K562 (cell line): ENCODE data around the gene CNOT6L. TPM values are rescaled to one million over a fixed set of nuclear protein-coding genes. Genes with fewer than 3 reads are reported as not detected.

Experiments used
- CEBPB ChIP-seq: fragments of 450-650 bp; IDR thresholded peaks from 2 replicates; pipeline ENCODE4 v1.6.1; 2016; ENCODE audit warnings: missing genetic modification characterization, missing compliant biosample characterization
- CHD7 ChIP-seq: fragments of 200-600 bp; sonication (generic); IDR thresholded peaks from one replicate; pipeline ENCODE4 v1.6.1; 2012; ENCODE audit warnings: mild to moderate bottlenecking, low read depth, low read length, inconsistent platforms
- CXXC5 ChIP-seq: fragments of 250-450 bp; sonication (Bioruptor Pico); IDR thresholded peaks from 2 replicates; pipeline ENCODE4 v1.8.0; 2022; ENCODE audit warnings: inconsistent platforms, mild to moderate bottlenecking, moderate library complexity
- FOSL1 ChIP-seq: fragments of 200-800 bp; sonication (Bioruptor generic); conservative IDR thresholded peaks from 2 replicates; pipeline ENCODE4 v1.6.1; 2016; ENCODE audit warnings: missing genetic modification characterization, missing compliant biosample characterization
- OTX1 ChIP-seq: fragments of 450-650 bp; formaldehyde crosslinking; IDR thresholded peaks from 2 replicates; pipeline ENCODE4 v1.4.0; 2022; ENCODE audit warnings: mild to moderate bottlenecking
- RREB1 ChIP-seq: fragments of 250-450 bp; sonication (Bioruptor Pico); IDR thresholded peaks from 2 replicates; pipeline ENCODE4 v1.4.0; 2020
- SMARCB1 ChIP-seq: IDR thresholded peaks from 2 replicates; pipeline ENCODE4 v1.6.1; 2011; ENCODE audit warnings: improper control_type of control experiment, low read depth; ENCODE audit not compliant: insufficient read length
- TOE1 ChIP-seq, 2 experiments: fragments of 450-650 bp in 1 of 2; sonication (generic) in 1 of 2; formaldehyde crosslinking in 1 of 2; IDR thresholded peaks; 2 replicates each; pipeline versions ENCODE4 v1.7.1 to v1.8.0; 2016 to 2022; ENCODE audit warnings: borderline replicate concordance in 2 of 2, mild to moderate bottlenecking in 2 of 2, antibody characterized with exemption in 1 of 2, inconsistent platforms in 1 of 2, low read depth in 1 of 2, missing genetic modification reagents in 1 of 2, moderate library complexity in 1 of 2
- polyA plus RNA-seq, 8 experiments: library from polyadenylated mRNA; depleted of rRNA in 4 of 8; stranded (reverse) in 5 of 8; unstranded in 3 of 8; fragments of >200 nt; fragmentation: Nextera tagmentation in 2 of 8; fragmentation: Illumina TruSeq in 1 of 8; extraction: Ambion mirVana in 2 of 8; extraction: Trizol in 1 of 8; gene quantifications; 2 replicates each; pipeline versions ENCODE4 v1.2.1 to v1.2.3, GENCODE V29; 2011 to 2014; ENCODE audit warnings: inconsistent platforms in 1 of 8, missing spikeins in 1 of 8
- total RNA-seq, 7 experiments: library from RNA; depleted of rRNA in 6 of 7; stranded (reverse); fragments of >200 nt in 6 of 7; fragmentation: Illumina TruSeq in 2 of 7; extraction: Trizol in 2 of 7; gene quantifications; 2 replicates each; pipeline versions ENCODE4 v1.2.1 to v1.2.3, GENCODE V29; 2011 to 2021; ENCODE audit warnings: low replicate concordance in 1 of 7

Gene CNOT6L
- total and polyA plus RNA-seq, 9 of the 15 experiments (the other 6 are each of a cell fraction or from before 2014, with no cell fraction given), result 3.7 to 27.9 (median 6.5) TPM

GRCh38 chr4:77734928-77735327 lies 84.2 kb downstream of the CNOT6L start (continued):
- no peak for TF ChIP-seq CHD7
- TF ChIP-seq RREB1 (CRISPR knock-in tag), result 0 out of 2 replicates have a peak, but pooled peaks have one; percentile 36
- 0 out of 2 replicates have a peak, but pooled peaks have one; percentile 33 for TF ChIP-seq OTX1 (CRISPR knock-in tag)
- TF ChIP-seq CEBPB (tag), result peak; percentile 76
- peak; percentile 30; the same call in 1 of the 2 replicates for TF ChIP-seq CXXC5 (CRISPR knock-in tag)
- peak; percentile 66 for TF ChIP-seq FOSL1 (tag)
- TF ChIP-seq SMARCB1, result peak; percentile 48
- 0 out of 2 replicates have a peak, but pooled peaks have one; percentile 27 for TF ChIP-seq TOE1 (IDR thresholded peaks at IDR 0.05; ENCODE audit: borderline replicate concordance)
- no peak for TF ChIP-seq TOE1 (CRISPR knock-in tag; IDR thresholded peaks at IDR 0.05; ENCODE audit: borderline replicate concordance, low read depth)
